ENCODE measurements around the gene KCNAB1. TPM values are rescaled to one million over a fixed set of nuclear protein-coding genes. Genes with fewer than 3 reads are reported as not detected.

The KCNAB1 gene
- total RNA-seq, 3 donors from 2014 or later = 3.9 to 8.3 (median 5.4) TPM

- no peak overlapping the region for H3K27ac ChIP-seq
- no peaks in the 10 kb centered on the region for H3K36me3 ChIP-seq
- TF ChIP-seq CTCF (IDR thresholded peaks at IDR 0.05) (no peak), POLR2A (IDR thresholded peaks at IDR 0.05) (no peak), POLR2AphosphoS5 (IDR thresholded peaks at IDR 0.05) (no peak)
- no peaks in the 10 kb centered on the region for H3K9me3 ChIP-seq
- H3K27me3 ChIP-seq = no peaks in the 10 kb centered on the region
- no peak overlapping the region for H3K4me3 ChIP-seq
- H3K4me1 ChIP-seq = no peaks in the 10 kb centered on the region
- no peak for DNase-seq (ENCODE audit: low spot score in 2 of 2)
- intact Hi-C loops (cut with DNase I; ENCODE audit: low total_unique reads) = no loop called here
Measured at GRCh38 chr3:156371701-156372100, 251.3 kb downstream of the KCNAB1 start.

GRCh38 chr3:156373095-156373494 is 252.7 kb downstream of the KCNAB1 start:
- TF ChIP-seq POLR2A (IDR thresholded peaks at IDR 0.05) (no peak), CTCF (IDR thresholded peaks at IDR 0.05) (no peak), POLR2AphosphoS5 (IDR thresholded peaks at IDR 0.05) (no peak)
- Histone ChIP-seq H3K4me3 (no peak overlapping the region), H3K27me3 (no peaks in the 10 kb centered on the region), H3K4me1 (no peaks in the 10 kb centered on the region), H3K9me3 (no peaks in the 10 kb centered on the region), H3K36me3 (no peaks in the 10 kb centered on the region), H3K27ac (no peak overlapping the region)
- DNase-seq (ENCODE audit: low spot score in 2 of 2) = no peak
- intact Hi-C loops (cut with DNase I; ENCODE audit: low total_unique reads) = no loop called here

- H3K9me3 ChIP-seq = no peaks in the 10 kb centered on the region
- no peak for DNase-seq (ENCODE audit: low spot score in 2 of 2)
- H3K36me3 ChIP-seq = no peaks in the 10 kb centered on the region
- intact Hi-C loops (cut with DNase I; ENCODE audit: low total_unique reads) = no loop called here
- H3K27me3 ChIP-seq = no peaks in the 10 kb centered on the region
- no peaks in the 10 kb centered on the region for H3K4me1 ChIP-seq
- no peak overlapping the region for H3K27ac ChIP-seq
- H3K4me3 ChIP-seq = no peak overlapping the region
- TF ChIP-seq CTCF (IDR thresholded peaks at IDR 0.05) (no peak), POLR2A (IDR thresholded peaks at IDR 0.05) (no peak)
Measured at GRCh38 chr3:156373654-156374053, 253.3 kb downstream of the KCNAB1 start.

- no peaks in the 10 kb centered on the region for H3K4me1 ChIP-seq
- TF ChIP-seq POLR2AphosphoS5 (IDR thresholded peaks at IDR 0.05) (no peak), CTCF (IDR thresholded peaks at IDR 0.05) (no peak), POLR2A (IDR thresholded peaks at IDR 0.05) (no peak)
- no peak overlapping the region for H3K27ac ChIP-seq
- H3K9me3 ChIP-seq = no peaks in the 10 kb centered on the region
- H3K4me3 ChIP-seq = no peak overlapping the region
- no peak for DNase-seq (ENCODE audit: low spot score in 2 of 2)
- intact Hi-C loops (cut with DNase I; ENCODE audit: low total_unique reads) = no loop called here
- H3K27me3 ChIP-seq = no peaks in the 10 kb centered on the region
- no peaks in the 10 kb centered on the region for H3K36me3 ChIP-seq
Measured at GRCh38 chr3:156376199-156376598, 255.8 kb downstream of the KCNAB1 start.

GRCh38 chr3:156377266-156377665 is 256.9 kb downstream of the KCNAB1 start:
- no peak overlapping the region for H3K27ac ChIP-seq
- no peaks in the 10 kb centered on the region for H3K9me3 ChIP-seq
- no peak for DNase-seq (ENCODE audit: low spot score in 2 of 2)
- H3K4me1 ChIP-seq = no peaks in the 10 kb centered on the region
- TF ChIP-seq CTCF (IDR thresholded peaks at IDR 0.05) (no peak), POLR2A (IDR thresholded peaks at IDR 0.05) (no peak), POLR2AphosphoS5 (IDR thresholded peaks at IDR 0.05) (no peak)
- no peak overlapping the region for H3K4me3 ChIP-seq
- intact Hi-C loops (cut with DNase I; ENCODE audit: low total_unique reads) = no loop called here
- H3K27me3 ChIP-seq = no peaks in the 10 kb centered on the region
- H3K36me3 ChIP-seq = no peaks in the 10 kb centered on the region

All from breast epithelium (tissue), 4 donors.